ENCODE data around the gene SH3BP5.

Gene SH3BP5

GRCh38 chr3:15276028-15276724, 56.2 kb downstream of the SH3BP5 start:
- no peak for DNase-seq (ENCODE audit: low spot score)

- no peak for DNase-seq (ENCODE audit: low spot score)
Measured at GRCh38 chr3:15273227-15273626, 59.2 kb downstream of the SH3BP5 start.

- DNase-seq (ENCODE audit: low spot score) = no peak
Measured at GRCh38 chr3:15272426-15273196, 59.8 kb downstream of the SH3BP5 start.

- peak; percentile 25 for DNase-seq (ENCODE audit: low spot score)
Measured at GRCh38 chr3:15271785-15272381, 60.5 kb downstream of the SH3BP5 start.

GRCh38 chr3:15271030-15271429, 61.4 kb downstream of the SH3BP5 start:
- no peak for DNase-seq (ENCODE audit: low spot score)

GRCh38 chr3:15269091-15269989, 63.0 kb downstream of the SH3BP5 start:
- peak; percentile 77 for DNase-seq (ENCODE audit: low spot score)

GRCh38 chr3:15268033-15268631, 64.3 kb downstream of the SH3BP5 start:
- peak; percentile 83 for DNase-seq (ENCODE audit: low spot score)

GRCh38 chr3:15267502-15267901, 64.9 kb downstream of the SH3BP5 start:
- no peak for DNase-seq (ENCODE audit: low spot score)

- no peak for DNase-seq (ENCODE audit: low spot score)
Measured at GRCh38 chr3:15266510-15267376, 65.6 kb downstream of the SH3BP5 start.

GRCh38 chr3:15265655-15266509, 66.5 kb downstream of the SH3BP5 start:
- no peak for DNase-seq (ENCODE audit: low spot score)

GRCh38 chr3:15264486-15264885, 67.9 kb downstream of the SH3BP5 start:
- DNase-seq (ENCODE audit: low spot score) = no peak

- DNase-seq (ENCODE audit: low spot score) = no peak
Measured at GRCh38 chr3:15263926-15264325, 68.5 kb downstream of the SH3BP5 start.

- no peak for DNase-seq (ENCODE audit: low spot score)
Measured at GRCh38 chr3:15263120-15263519, 69.3 kb downstream of the SH3BP5 start.

GRCh38 chr3:15262021-15262420, 70.4 kb downstream of the SH3BP5 start:
- DNase-seq (ENCODE audit: low spot score) = no peak

- DNase-seq (ENCODE audit: low spot score) = no peak
Measured at GRCh38 chr3:15261274-15261673, 71.1 kb downstream of the SH3BP5 start.

GRCh38 chr3:15260531-15260930, 71.9 kb downstream of the SH3BP5 start:
- DNase-seq (ENCODE audit: low spot score) = no peak

- DNase-seq (ENCODE audit: low spot score) = no peak
Measured at GRCh38 chr3:15258720-15259119, 73.7 kb downstream of the SH3BP5 start.

- no peak for DNase-seq (ENCODE audit: low spot score)
Measured at GRCh38 chr3:15256861-15257341, 75.5 kb downstream of the SH3BP5 start.

- DNase-seq (ENCODE audit: low spot score) = no peak
Measured at GRCh38 chr3:15255215-15255614, 77.2 kb downstream of the SH3BP5 start.

Data from germinal center (tissue), 1 donor.